Activated T-cell treated with anti-CD3 and anti-CD28 coated beads, Interleukin-2, amount 50 U/mL, for 72 hours (primary cell): ENCODE measurements around the gene CDH4. TPM values are rescaled to one million over a fixed set of nuclear protein-coding genes. Genes with fewer than 3 reads are reported as not detected.

Source experiments
- ATAC-seq, 2 donors: fragments of 150-1000 bp; cut with Tn5 transposase; replicated peaks in 1 of 2; 2 replicates each; pipeline ENCODE4 v1.10.0; 2021; ENCODE audit warnings: moderate library complexity in 2 of 2, mild to moderate bottlenecking in 1 of 2
- DNase-seq, 2 donors: peaks; one replicate each; pipeline ENCODE4 v3.0.0; 2021 to 2022; ENCODE audit warnings: mixed read lengths in 1 of 2
- H3K27ac Mint-ChIP-seq: one replicate; pipeline ENCODE4 v1.8.0; 2022; ENCODE audit warnings: mild to moderate bottlenecking, moderate library complexity, mixed read lengths
- H3K27me3 Mint-ChIP-seq: one replicate; pipeline ENCODE4 v1.8.0; 2022; ENCODE audit warnings: low read depth, mixed read lengths
- H3K36me3 Mint-ChIP-seq, 2 donors: one replicate each; pipeline ENCODE4 v1.8.0; 2022; ENCODE audit warnings: mixed read lengths in 2 of 2, mild to moderate bottlenecking in 1 of 2; ENCODE audit not compliant: insufficient read depth in 2 of 2
- H3K4me1 Mint-ChIP-seq: one replicate; pipeline ENCODE4 v1.8.0; 2022; ENCODE audit warnings: low read depth, mixed read lengths
- H3K4me3 Mint-ChIP-seq, 2 donors: one replicate each; pipeline ENCODE4 v1.8.0; 2022; ENCODE audit warnings: mild to moderate bottlenecking in 2 of 2, mixed read lengths in 2 of 2, moderate library complexity in 2 of 2
- H3K9me3 Mint-ChIP-seq, 2 donors: one replicate each; pipeline ENCODE4 v1.8.0; 2022; ENCODE audit warnings: mixed read lengths in 2 of 2
- total RNA-seq, 2 donors: library from RNA; stranded (reverse); gene quantifications; one replicate each; pipeline ENCODE4 v1.2.3, GENCODE V29; 2022

CDH4 gene
- total RNA-seq, 2 donors from 2014 or later, result 0.17 to 0.35 TPM

DNA sequence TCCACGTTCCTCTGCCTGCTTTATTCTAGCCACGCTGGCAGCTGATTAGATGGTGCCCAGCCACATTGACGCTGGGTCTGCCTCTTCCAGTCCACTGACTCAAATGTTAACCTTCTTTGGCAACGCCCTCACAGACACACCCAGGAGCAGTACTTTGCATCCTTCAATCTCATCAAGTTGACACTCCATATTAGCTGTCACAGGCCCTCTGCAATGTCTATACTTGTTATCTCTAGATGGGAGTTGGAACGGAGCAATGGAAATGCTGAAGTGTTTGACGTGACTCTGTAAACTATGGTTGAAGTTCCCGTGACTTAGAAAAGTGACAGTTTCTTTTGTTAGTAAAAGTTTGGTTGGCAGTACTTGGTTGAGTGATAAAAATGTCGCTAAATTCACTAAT lies 291.0 kb downstream of the CDH4 start:
- Mint-ChIP-seq H3K36me3 (no peaks in the 10 kb centered on the region), H3K27ac (no peak overlapping the region), H3K9me3 (no peaks in the 10 kb centered on the region), H3K4me3 (no peak overlapping the region), H3K4me1 (no peaks in the 10 kb centered on the region), H3K27me3 (no peaks in the 10 kb centered on the region)
- DNase-seq, result no peak
- no peak for ATAC-seq

DNA sequence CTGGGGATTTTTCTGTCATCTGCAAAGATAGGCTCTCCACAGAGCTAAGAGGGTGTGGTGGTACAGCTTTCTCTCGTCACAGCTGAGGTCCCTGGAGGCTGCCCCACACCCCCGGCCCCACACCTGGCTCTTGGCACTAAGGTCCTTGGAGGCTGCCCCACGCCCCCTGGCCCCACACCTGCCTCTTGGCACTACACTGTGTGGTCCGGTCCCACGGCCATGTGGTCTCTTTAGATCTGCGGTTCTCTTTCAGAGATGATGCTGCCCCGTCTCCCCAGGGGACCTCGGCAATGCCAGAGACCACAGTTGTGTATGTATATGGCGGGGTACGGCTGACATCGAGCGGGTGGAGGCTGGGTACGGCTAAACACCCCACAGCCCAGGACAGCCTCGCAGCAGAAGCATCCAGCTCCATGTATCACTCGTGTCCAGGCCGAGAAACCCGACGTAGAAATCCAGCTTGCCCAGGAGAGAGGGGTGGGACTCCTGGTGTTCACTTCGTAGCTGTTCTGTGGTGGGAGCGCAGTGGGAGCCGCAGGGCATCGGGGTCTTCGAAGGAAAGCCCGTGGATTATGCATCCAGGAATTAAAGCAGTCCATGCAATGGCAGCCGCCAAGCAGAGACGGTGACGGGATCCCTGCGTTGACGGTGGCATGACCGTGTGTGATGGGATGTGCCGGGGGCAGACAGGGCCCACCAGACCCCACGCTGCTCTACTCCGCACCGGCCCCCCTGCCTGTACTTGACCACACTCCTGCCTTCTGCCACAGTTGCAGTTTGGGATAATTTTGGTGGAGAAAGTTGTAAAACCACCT lies 292.1 kb downstream of the CDH4 start:
- Mint-ChIP-seq H3K4me1 (no peaks in the 10 kb centered on the region), H3K4me3 (no peak overlapping the region), H3K27me3 (no peaks in the 10 kb centered on the region), H3K36me3 (no peaks in the 10 kb centered on the region), H3K27ac (no peak overlapping the region), H3K9me3 (no peaks in the 10 kb centered on the region)
- DNase-seq, result no peak
- no peak for ATAC-seq

DNA sequence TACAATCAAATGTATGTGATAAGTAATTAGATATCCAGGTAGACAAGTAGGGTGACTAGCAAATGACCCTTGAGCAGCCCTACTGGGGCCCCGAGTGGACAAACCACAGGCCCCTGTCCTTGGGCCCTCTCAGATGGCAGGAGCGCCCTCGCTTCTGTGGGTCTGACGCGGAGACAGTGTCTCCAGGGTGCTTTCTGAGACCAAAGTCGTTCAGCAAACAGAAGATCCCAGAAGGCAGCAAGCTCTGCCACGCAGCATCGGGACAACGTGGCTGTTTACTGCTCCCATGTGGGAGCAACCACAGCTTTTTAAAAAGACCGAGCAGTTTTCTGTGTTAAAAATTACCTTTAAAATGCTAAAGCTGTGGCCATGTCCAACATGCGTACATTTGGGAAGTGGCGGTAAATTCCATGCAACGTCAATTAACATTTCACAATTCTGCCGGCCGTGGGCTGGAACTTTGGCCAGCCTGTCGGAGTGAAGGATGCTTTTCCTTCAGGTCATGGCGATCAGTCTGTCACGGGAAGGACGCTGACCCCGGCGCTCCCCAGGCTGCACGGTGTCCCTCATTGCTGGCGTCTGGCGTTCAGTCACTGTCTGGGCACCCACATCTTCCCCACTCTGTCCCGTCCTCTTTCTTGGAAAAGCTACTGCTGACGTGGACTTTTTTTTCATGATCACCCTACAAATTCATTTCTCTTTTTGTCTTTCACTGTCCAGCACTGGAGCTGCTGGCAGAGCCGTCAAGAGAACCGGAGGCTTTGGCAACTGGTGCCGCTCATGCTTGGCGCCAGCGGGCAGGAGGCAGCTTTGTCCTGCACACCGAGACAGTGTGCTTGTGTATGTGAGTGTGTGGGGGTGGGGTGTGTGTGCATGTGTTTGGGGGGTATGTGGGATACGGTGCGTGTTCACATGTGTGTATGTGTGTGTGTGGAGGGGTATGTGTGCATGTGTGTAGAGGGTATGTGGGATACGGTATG lies 293.1 kb downstream of the CDH4 start:
- Mint-ChIP-seq H3K27me3 (no peaks in the 10 kb centered on the region), H3K9me3 (no peaks in the 10 kb centered on the region), H3K4me1 (no peaks in the 10 kb centered on the region), H3K4me3 (no peak overlapping the region), H3K27ac (no peak overlapping the region), H3K36me3 (no peaks in the 10 kb centered on the region)
- DNase-seq (no peak), ATAC-seq (no peak)

DNA sequence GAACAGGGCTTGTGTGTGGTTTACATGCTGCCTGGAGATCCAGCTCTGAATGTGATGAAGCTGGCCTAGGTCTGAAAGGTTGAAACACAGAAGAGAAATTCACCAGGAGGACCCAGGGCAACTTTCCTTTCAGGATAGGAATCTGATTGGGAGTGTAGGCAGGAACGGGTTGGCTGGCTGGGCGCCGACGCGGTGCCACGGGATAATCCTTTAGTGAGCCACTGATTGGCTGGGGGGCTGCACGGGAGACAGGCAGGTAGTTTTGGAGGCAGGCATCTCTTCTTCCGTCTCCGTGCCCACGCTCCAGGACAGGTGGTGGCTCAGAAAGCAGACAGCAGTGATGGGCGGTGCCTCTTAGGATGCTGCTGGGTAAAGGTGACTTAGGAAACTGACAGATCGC lies 294.6 kb downstream of the CDH4 start:
- Mint-ChIP-seq H3K9me3 (peaks cover 0 to 2% of the 10 kb centered on the region in 2 donors), H3K36me3 (no peaks in the 10 kb centered on the region), H3K4me1 (no peaks in the 10 kb centered on the region), H3K4me3 (no peak overlapping the region), H3K27me3 (no peaks in the 10 kb centered on the region), H3K27ac (no peak overlapping the region)
- no peak for DNase-seq
- ATAC-seq, result no peak

DNA sequence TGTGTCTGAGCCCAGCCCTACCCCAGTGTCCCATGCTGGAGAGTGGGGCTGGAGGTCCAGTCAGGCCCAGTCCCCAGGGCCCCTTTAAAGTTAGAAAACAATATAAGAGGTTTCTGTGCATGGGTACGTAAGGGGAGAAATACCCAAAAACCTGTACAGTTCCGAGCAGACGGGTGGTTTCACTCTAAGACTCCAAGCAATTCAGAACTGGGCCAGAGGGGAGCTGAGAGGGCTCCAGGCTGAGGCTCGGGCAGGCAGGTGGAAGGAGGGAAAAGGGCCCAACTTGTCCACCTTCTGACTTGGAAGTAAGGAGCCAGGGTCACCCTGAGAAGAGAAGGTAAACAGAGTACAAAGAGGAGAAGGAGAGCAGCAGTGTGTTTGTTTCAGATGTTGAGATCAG lies 296.0 kb downstream of the CDH4 start:
- Mint-ChIP-seq H3K36me3 (no peaks in the 10 kb centered on the region), H3K4me1 (no peaks in the 10 kb centered on the region), H3K27me3 (no peaks in the 10 kb centered on the region), H3K4me3 (no peak overlapping the region), H3K27ac (no peak overlapping the region), H3K9me3 (peaks cover 0 to 2% of the 10 kb centered on the region in 2 donors)
- DNase-seq (no peak), ATAC-seq (no peak)

DNA sequence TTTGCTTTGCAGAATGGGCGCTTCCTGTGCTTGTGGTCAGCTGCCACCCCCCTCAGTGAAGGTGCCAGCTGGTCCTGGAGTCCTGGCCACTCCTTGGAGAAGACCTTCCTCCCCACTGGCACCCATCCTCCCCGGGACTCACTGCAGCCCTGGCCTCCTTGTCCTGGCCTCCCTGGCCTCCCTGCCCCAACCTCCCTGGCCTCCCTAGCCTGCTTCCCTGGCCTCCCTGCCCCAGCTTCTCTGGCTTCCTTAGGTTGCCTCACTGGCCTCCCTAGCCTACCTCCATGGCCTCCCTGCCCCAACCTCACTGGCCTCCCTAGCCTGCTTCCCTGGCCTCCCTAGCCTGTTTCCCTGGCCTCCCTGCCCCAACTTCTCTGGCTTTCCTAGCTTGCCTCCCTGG lies 297.8 kb downstream of the CDH4 start:
- ATAC-seq, result no peak
- peaks cover 0 to 5% of the 10 kb centered on the region in 2 donors for H3K9me3 Mint-ChIP-seq
- H3K4me1 Mint-ChIP-seq, result no peaks in the 10 kb centered on the region

DNA sequence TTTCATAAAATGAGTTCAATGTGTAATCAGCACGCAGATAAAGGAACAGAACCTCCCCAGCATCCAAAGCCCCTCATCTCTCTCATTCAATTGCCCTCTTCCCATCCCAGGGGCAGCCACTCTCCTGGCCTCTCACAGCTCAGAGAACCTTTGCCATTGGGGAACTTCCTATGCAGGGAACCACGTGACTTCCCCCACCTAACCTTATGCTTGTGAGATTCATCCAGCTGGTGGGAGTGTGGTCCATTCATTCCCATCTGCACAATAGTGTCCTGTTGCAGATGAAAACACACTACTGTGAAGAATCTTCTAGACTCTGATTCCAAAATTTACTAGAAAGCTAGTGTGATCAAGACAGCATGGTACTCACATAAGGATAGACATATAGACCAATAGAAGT lies 299.3 kb downstream of the CDH4 start:
- DNase-seq (no peak), ATAC-seq (no peak)
- H3K27ac Mint-ChIP-seq, result no peak overlapping the region
- no peaks in the 10 kb centered on the region for H3K4me1 Mint-ChIP-seq
- peaks cover 0 to 5% of the 10 kb centered on the region in 2 donors for H3K9me3 Mint-ChIP-seq
- no peaks in the 10 kb centered on the region for H3K36me3 Mint-ChIP-seq
- H3K27me3 Mint-ChIP-seq, result no peaks in the 10 kb centered on the region
- H3K4me3 Mint-ChIP-seq, result no peak overlapping the region

More for the DNA sequence above, 297.8 kb downstream of the CDH4 start:
- H3K27ac Mint-ChIP-seq, result no peak overlapping the region
- no peak overlapping the region for H3K4me3 Mint-ChIP-seq
- no peaks in the 10 kb centered on the region for H3K36me3 Mint-ChIP-seq
- H3K27me3 Mint-ChIP-seq, result no peaks in the 10 kb centered on the region
- no peak for DNase-seq

DNA sequence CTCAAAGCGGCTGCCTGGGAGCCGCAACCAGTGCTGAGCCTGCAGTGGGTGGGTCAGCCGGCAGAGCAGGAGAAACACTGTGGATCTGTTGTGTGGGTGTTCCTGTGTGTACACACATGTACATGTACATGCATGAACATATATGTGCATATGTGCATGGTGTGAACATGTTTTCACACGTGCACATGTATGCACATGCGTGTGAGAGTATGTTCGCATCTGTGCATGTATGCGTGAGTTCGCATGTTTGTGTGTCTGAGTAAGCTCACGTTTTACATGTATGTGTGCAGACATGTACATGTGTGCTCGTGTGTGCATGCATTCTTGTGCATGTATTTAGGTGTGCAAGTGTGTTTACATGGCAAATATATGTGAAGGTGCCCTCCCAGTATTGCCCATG lies 302.6 kb downstream of the CDH4 start:
- Mint-ChIP-seq H3K36me3 (no peaks in the 10 kb centered on the region), H3K4me1 (no peaks in the 10 kb centered on the region), H3K27ac (no peak overlapping the region), H3K27me3 (no peaks in the 10 kb centered on the region), H3K9me3 (peaks cover 0 to 5% of the 10 kb centered on the region in 2 donors), H3K4me3 (no peak overlapping the region)
- DNase-seq (no peak), ATAC-seq (no peak)

DNA sequence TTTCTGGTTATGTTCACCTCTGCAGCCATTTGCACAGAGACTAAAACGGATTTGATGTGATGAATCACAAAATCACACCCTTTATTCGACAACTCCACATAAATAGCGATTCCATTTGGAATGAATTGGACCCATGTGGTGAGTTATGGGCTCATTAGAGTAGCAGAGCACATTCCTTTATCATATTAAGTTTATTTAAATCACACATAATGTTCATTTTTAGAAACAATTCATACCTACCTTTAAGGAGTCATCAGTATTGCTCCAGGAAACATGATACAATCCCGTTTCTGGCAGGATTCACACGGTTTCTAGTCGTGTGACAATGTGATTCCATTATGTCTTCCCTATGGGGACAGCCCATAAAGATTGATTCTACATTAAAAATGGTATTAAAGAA lies 303.5 kb downstream of the CDH4 start:
- peaks cover 0 to 5% of the 10 kb centered on the region in 2 donors for H3K9me3 Mint-ChIP-seq
- H3K27me3 Mint-ChIP-seq, result no peaks in the 10 kb centered on the region
- ATAC-seq (no peak), DNase-seq (no peak)
- H3K36me3 Mint-ChIP-seq, result no peaks in the 10 kb centered on the region
- H3K4me1 Mint-ChIP-seq, result no peaks in the 10 kb centered on the region
- H3K27ac Mint-ChIP-seq, result no peak overlapping the region
- no peak overlapping the region for H3K4me3 Mint-ChIP-seq

DNA sequence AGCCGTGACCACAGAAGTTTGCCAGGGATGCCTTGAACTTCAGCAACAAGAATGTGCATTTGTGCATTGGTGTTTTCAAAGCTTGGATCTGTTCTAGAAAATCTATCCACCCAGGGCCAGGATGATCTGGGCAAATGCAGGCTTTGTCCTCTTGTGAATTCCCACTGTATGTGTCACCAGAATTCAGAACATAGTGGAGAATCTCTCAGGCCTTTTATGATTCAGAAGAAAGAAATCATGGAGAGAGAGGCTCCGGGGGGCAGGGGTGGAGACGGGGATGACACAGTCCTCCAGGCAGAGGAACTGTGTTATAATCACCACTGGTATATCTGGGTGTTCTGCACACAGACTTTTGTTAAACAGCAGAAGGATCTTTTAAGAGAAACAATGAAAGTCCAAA lies 304.1 kb downstream of the CDH4 start:
- peaks cover 0 to 5% of the 10 kb centered on the region in 2 donors for H3K9me3 Mint-ChIP-seq
- H3K27me3 Mint-ChIP-seq, result no peaks in the 10 kb centered on the region
- H3K4me3 Mint-ChIP-seq, result no peak overlapping the region
- no peaks in the 10 kb centered on the region for H3K36me3 Mint-ChIP-seq
- DNase-seq (no peak), ATAC-seq (no peak)
- H3K4me1 Mint-ChIP-seq, result no peaks in the 10 kb centered on the region
- H3K27ac Mint-ChIP-seq, result no peak overlapping the region

DNA sequence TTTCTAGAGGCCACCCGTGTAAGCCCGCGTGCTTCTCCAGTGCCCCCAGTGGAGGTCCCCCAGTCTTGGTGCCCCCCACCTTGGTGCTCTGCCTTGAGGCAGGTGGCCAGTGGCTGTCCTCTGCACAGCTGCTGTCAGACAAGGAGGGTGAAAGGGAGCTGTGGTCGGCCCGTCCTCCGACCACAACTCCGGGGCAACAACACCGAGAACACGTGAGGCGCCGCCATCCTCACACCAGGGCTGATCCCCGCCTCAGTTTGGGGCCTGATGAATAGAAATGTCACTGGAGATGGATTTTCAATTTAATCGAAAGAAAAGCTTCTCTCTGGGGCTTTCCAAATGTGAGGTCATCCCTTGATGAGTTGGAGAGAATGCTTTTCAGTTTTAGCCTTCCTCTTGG lies 304.6 kb downstream of the CDH4 start:
- no peaks in the 10 kb centered on the region for H3K27me3 Mint-ChIP-seq
- H3K4me3 Mint-ChIP-seq, result no peak overlapping the region
- no peaks in the 10 kb centered on the region for H3K4me1 Mint-ChIP-seq
- peaks cover 0 to 4% of the 10 kb centered on the region in 2 donors for H3K9me3 Mint-ChIP-seq
- no peak overlapping the region for H3K27ac Mint-ChIP-seq
- H3K36me3 Mint-ChIP-seq, result no peaks in the 10 kb centered on the region
- DNase-seq (no peak), ATAC-seq (no peak)

DNA sequence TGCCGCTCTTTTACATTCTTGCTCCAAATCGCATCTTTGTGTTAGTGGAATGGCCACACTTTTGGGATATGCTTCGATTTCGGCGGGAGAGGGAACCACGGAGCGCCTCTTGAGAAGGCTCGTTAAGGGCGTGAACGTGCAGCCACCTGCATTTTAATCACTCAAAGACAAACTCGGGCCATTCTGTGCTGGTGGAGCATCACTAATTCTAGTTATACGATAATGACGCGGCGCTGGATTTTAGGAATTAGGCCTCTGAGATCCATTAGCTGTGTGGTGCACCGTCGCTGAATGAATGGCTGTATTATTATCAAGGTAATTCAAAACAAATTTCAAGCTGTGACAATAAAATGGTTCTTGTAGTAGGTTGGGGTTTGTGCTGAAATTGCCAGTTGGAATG lies 305.6 kb downstream of the CDH4 start:
- Mint-ChIP-seq H3K4me1 (no peaks in the 10 kb centered on the region), H3K9me3 (peaks cover 0 to 4% of the 10 kb centered on the region in 2 donors), H3K27ac (no peak overlapping the region), H3K27me3 (no peaks in the 10 kb centered on the region), H3K4me3 (no peak overlapping the region), H3K36me3 (no peaks in the 10 kb centered on the region)
- no peak for DNase-seq
- no peak for ATAC-seq

DNA sequence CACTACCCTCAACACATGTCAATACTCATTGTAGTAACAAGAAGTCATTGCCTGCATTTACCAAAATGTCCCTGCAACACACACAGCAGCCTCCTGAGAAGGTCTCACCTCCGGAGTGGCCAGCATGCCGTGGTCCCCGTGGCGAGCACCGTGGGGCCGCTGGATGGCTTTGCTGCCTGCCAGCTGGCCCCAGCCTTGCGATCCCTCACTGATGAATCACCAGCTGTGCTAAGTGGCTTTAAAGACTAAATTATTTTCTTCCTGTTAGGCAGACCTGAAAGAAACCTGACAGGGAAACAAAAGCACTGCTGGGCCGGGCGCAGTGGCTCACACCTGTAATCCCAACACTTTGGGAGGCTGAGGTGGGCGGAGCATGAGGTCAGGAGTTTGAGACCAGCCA lies 306.7 kb downstream of the CDH4 start:
- H3K36me3 Mint-ChIP-seq, result no peaks in the 10 kb centered on the region
- no peaks in the 10 kb centered on the region for H3K4me1 Mint-ChIP-seq
- H3K4me3 Mint-ChIP-seq, result no peak overlapping the region
- H3K27ac Mint-ChIP-seq, result no peak overlapping the region
- H3K9me3 Mint-ChIP-seq, result peaks cover 0 to under 1% of the 10 kb centered on the region in 2 donors
- ATAC-seq (no peak), DNase-seq (no peak)
- H3K27me3 Mint-ChIP-seq, result no peaks in the 10 kb centered on the region
